ENCODE results near the gene ZMYM3.

Gene ZMYM3

GRCh38 chrX:71253253-71254091 lies 468 bp downstream of the ZMYM3 start:
- DNase-seq (ENCODE audit: low spot score), result no peak

GRCh38 chrX:71252221-71252620 lies 1.7 kb downstream of the ZMYM3 start:
- no peak for DNase-seq (ENCODE audit: low spot score)

- no peak for DNase-seq (ENCODE audit: low spot score)
Measured at GRCh38 chrX:71251466-71251973, 2.4 kb downstream of the ZMYM3 start.

GRCh38 chrX:71250841-71251240 lies 3.1 kb downstream of the ZMYM3 start:
- no peak for DNase-seq (ENCODE audit: low spot score)

GRCh38 chrX:71245159-71245558 lies 8.8 kb downstream of the ZMYM3 start:
- no peak for DNase-seq (ENCODE audit: low spot score)

GRCh38 chrX:71244359-71245128 lies 9.4 kb downstream of the ZMYM3 start:
- DNase-seq (ENCODE audit: low spot score), result no peak

GRCh38 chrX:71241301-71241700 lies 12.6 kb downstream of the ZMYM3 start:
- DNase-seq (ENCODE audit: low spot score), result no peak

GRCh38 chrX:71239781-71240180 lies 14.2 kb downstream of the ZMYM3 start:
- DNase-seq (ENCODE audit: low spot score), result no peak

GRCh38 chrX:71236836-71237235 lies 17.1 kb downstream of the ZMYM3 start:
- DNase-seq (ENCODE audit: low spot score), result no peak

- DNase-seq (ENCODE audit: low spot score), result no peak
Measured at GRCh38 chrX:71235482-71235881, 18.5 kb downstream of the ZMYM3 start.

GRCh38 chrX:71228063-71228642 lies 25.8 kb downstream of the ZMYM3 start:
- no peak for DNase-seq (ENCODE audit: low spot score)

- DNase-seq (ENCODE audit: low spot score), result no peak
Measured at GRCh38 chrX:71227370-71228062, 26.4 kb downstream of the ZMYM3 start.

- DNase-seq (ENCODE audit: low spot score), result no peak
Measured at GRCh38 chrX:71225676-71226075, 28.3 kb downstream of the ZMYM3 start.

- DNase-seq (ENCODE audit: low spot score), result no peak
Measured at GRCh38 chrX:71225009-71225408, 28.9 kb downstream of the ZMYM3 start.

- no peak for DNase-seq (ENCODE audit: low spot score)
Measured at GRCh38 chrX:71224098-71224708, 29.7 kb downstream of the ZMYM3 start.

- peak; percentile 83 for DNase-seq (ENCODE audit: low spot score)
Measured at GRCh38 chrX:71222929-71223328, 31.0 kb downstream of the ZMYM3 start, which contains the start of gene GJB1. Gene GJB1, plus strand, starts transcription at chrX:71223224. Its CDS starts 484 bp downstream, at chrX:71223708.

GRCh38 chrX:71221145-71221544 lies 32.8 kb downstream of the ZMYM3 start:
- DNase-seq (ENCODE audit: low spot score), result no peak

- DNase-seq (ENCODE audit: low spot score), result no peak
Measured at GRCh38 chrX:71217298-71217697, 36.6 kb downstream of the ZMYM3 start.

GRCh38 chrX:71216485-71216884 lies 37.5 kb downstream of the ZMYM3 start:
- DNase-seq (ENCODE audit: low spot score), result no peak

- no peak for DNase-seq (ENCODE audit: low spot score)
Measured at GRCh38 chrX:71215338-71215912, 38.5 kb downstream of the ZMYM3 start.
